CD4-positive, alpha-beta T cell (primary cell): Measurements from ENCODE around the gene ACTR5. TPM values are rescaled to one million over a fixed set of nuclear protein-coding genes. Genes with fewer than 3 reads are reported as not detected.

Experiments
- ATAC-seq: fragments of 200-7000 bp; cut with Tn5 transposase; one replicate; pipeline ENCODE4 v1.10.0; 2022; ENCODE audit warnings: mild to moderate bottlenecking; ENCODE audit not compliant: poor library complexity
- CTCF ChIA-PET: fragments of 350-600 bp; sonication (Branson Sonifier 250); formaldehyde crosslinking; loops from one replicate; lab custom pipeline; 2021; ENCODE audit warnings: antibody characterized with exemption, inconsistent platforms; lab: Charles Lee
- POLR2A ChIA-PET: fragments of 350-600 bp; sonication (Branson Sonifier 250); formaldehyde crosslinking; loops from one replicate; lab custom pipeline; 2021; ENCODE audit warnings: antibody characterized with exemption, inconsistent platforms; lab: Charles Lee
- DNase-seq, 14 experiments: peaks; one replicate each; pipeline ENCODE4 v3.0.0-alpha.2; 2013 to 2020; ENCODE audit warnings: mixed read lengths in 2 of 14
- H3K27ac ChIP-seq, 2 donors: one replicate each; pipeline versions ENCODE4 v1.5.1 to v1.7.0; 2013; ENCODE audit warnings: low read length in 2 of 2, low read depth in 1 of 2, mild to moderate bottlenecking in 1 of 2
- H3K27me3 ChIP-seq, 2 experiments: 1 replicate in 1 of 2; 2 replicates in 1 of 2; pipeline versions ENCODE4 v1.6.1 to v1.7.0; 2013; ENCODE audit warnings: low read length in 2 of 2, control low read depth in 1 of 2, mild to moderate bottlenecking in 1 of 2, moderate library complexity in 1 of 2; ENCODE audit not compliant: insufficient read depth in 2 of 2, control insufficient read depth in 1 of 2
- H3K36me3 ChIP-seq: one replicate; pipeline ENCODE4 v1.6.1; 2013; ENCODE audit warnings: low read length, control low read depth; ENCODE audit not compliant: insufficient read depth
- H3K4me1 ChIP-seq: one replicate; pipeline ENCODE4 v1.6.1; 2013; ENCODE audit warnings: low read length, control low read depth; ENCODE audit not compliant: insufficient read depth
- H3K4me3 ChIP-seq: one replicate; pipeline ENCODE4 v1.5.1; 2013; ENCODE audit warnings: mild to moderate bottlenecking, low read length, moderate library complexity
- H3K9me3 ChIP-seq, 2 experiments: 1 replicate in 1 of 2; 2 replicates in 1 of 2; pipeline versions ENCODE4 v1.6.1 to v1.7.0; 2013; ENCODE audit warnings: low read length in 2 of 2, mild to moderate bottlenecking in 2 of 2, control low read depth in 1 of 2, moderate library complexity in 1 of 2; ENCODE audit not compliant: control insufficient read depth in 1 of 2, insufficient read depth in 1 of 2
- H3K27ac Mint-ChIP-seq: one replicate; pipeline ENCODE4 v1.8.0; 2020; ENCODE audit warnings: mixed read lengths
- H3K27me3 Mint-ChIP-seq: one replicate; pipeline ENCODE4 v1.8.0; 2021; ENCODE audit warnings: mixed read lengths
- H3K36me3 Mint-ChIP-seq: one replicate; pipeline ENCODE4 v1.8.0; 2021; ENCODE audit warnings: low read depth, mixed read lengths
- H3K4me1 Mint-ChIP-seq: one replicate; pipeline ENCODE4 v1.8.0; 2021; ENCODE audit warnings: low read depth, mixed read lengths
- H3K4me3 Mint-ChIP-seq: one replicate; pipeline ENCODE4 v1.8.0; 2020; ENCODE audit warnings: mild to moderate bottlenecking, mixed read lengths
- H3K9me3 Mint-ChIP-seq: one replicate; pipeline ENCODE4 v1.8.0; 2020; ENCODE audit warnings: mixed read lengths
- CTCF ChIP-seq: fragments of 200-600 bp; IDR thresholded peaks from one replicate; pipeline ENCODE4 v1.8.0; 2022; ENCODE audit warnings: antibody characterized with exemption, mild to moderate bottlenecking
- intact Hi-C, 2 experiments: fragments of 100-400 bp; cut with DNase I in 1 of 2; cut with micrococcal nuclease in 1 of 2; formaldehyde crosslinking; loops; one replicate each; pipeline versions ENCODE4 v1.15.1 to v1.9.0; 2023 to 2025; cut with DNase I, micrococcal nuclease
- total RNA-seq, 174 experiments: library from RNA in 2 of 174; stranded (reverse) in 2 of 174; gene quantifications; one replicate each; pipeline ENCODE4 v1.2.3 and lab custom pipeline; 2021 to 2026

The ACTR5 gene
- total RNA-seq, 2 experiments from 2014 or later, result 11.1 to 11.9 TPM

DNA sequence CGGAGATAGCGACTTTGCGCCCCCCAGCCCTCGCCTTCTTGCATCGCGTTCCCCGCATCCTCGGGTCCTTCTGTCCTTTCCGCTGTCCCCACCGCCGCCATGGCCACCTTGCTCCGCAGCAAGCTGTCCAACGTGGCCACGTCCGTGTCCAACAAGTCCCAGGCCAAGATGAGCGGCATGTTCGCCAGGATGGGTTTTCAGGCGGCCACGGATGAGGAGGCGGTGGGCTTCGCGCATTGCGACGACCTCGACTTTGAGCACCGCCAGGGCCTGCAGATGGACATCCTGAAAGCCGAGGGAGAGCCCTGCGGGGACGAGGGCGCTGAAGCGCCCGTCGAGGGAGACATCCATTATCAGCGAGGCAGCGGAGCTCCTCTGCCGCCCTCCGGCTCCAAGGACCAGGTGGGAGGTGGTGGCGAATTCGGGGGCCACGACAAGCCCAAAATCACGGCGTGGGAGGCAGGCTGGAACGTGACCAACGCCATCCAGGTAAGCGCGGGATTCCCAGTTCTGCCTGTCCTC, 23.6 kb upstream of the ACTR5 start:
- ATAC-seq (no peak), DNase-seq (peak in 1 of 14 experiments; percentile 18)
- ChIA-PET POLR2A (no interaction called here), CTCF (no interaction called here)
- Histone ChIP-seq H3K9me3 (peaks cover 0 to 61% of the 10 kb centered on the region in 2 experiments), H3K4me3 (no peak overlapping the region), H3K4me1 (peaks cover 64% of the 10 kb centered on the region), H3K27ac (no peak overlapping the region), H3K27me3 (peaks cover 90 to 94% of the 10 kb centered on the region in 2 experiments), H3K36me3 (no peaks in the 10 kb centered on the region)
- Mint-ChIP-seq H3K4me1 (peaks cover 48% of the 10 kb centered on the region), H3K27me3 (peaks cover 86% of the 10 kb centered on the region), H3K36me3 (no peaks in the 10 kb centered on the region), H3K27ac (no peak overlapping the region), H3K4me3 (no peak overlapping the region), H3K9me3 (no peaks in the 10 kb centered on the region)
- TF ChIP-seq CTCF, result no peak
- intact Hi-C loops, result no loop called here

GRCh38 chr20:38725148-38725901, 22.9 kb upstream of the ACTR5 start:
- H3K4me3 ChIP-seq, result no peak overlapping the region
- no peaks in the 10 kb centered on the region for H3K36me3 ChIP-seq
- peaks cover 88% of the 10 kb centered on the region for H3K27me3 Mint-ChIP-seq
- H3K27ac Mint-ChIP-seq, result peak overlapping the region; percentile 10
- CTCF ChIA-PET, result interaction anchor here (1.1 kb wide), 1 partner anchor 25 kb away, joined by 4 read pairs; no protein-coding TSS in a partner anchor
- no peak for TF ChIP-seq CTCF
- ATAC-seq, result peak; percentile 35
- POLR2A ChIA-PET, result no interaction called here
- peak in 3 of 14 experiments; percentile 3 to 57 (median 49) for DNase-seq
- peaks cover 54% of the 10 kb centered on the region for H3K4me1 Mint-ChIP-seq
- H3K27me3 ChIP-seq, result peaks cover 93 to 94% of the 10 kb centered on the region in 2 experiments
- peaks cover 0 to 67% of the 10 kb centered on the region in 2 experiments for H3K9me3 ChIP-seq
- no peak overlapping the region for H3K27ac ChIP-seq
- H3K4me1 ChIP-seq, result peaks cover 70% of the 10 kb centered on the region
- H3K9me3 Mint-ChIP-seq, result no peaks in the 10 kb centered on the region
- no peaks in the 10 kb centered on the region for H3K36me3 Mint-ChIP-seq
- H3K4me3 Mint-ChIP-seq, result peak overlapping the region; percentile 13
- intact Hi-C loops, result no loop called here

- Histone ChIP-seq H3K4me1 (peaks cover 78% of the 10 kb centered on the region), H3K9me3 (peaks cover 0 to 73% of the 10 kb centered on the region in 2 experiments), H3K27ac (no peak overlapping the region), H3K27me3 (peaks cover 94 to 97% of the 10 kb centered on the region in 2 experiments), H3K4me3 (no peak overlapping the region), H3K36me3 (no peaks in the 10 kb centered on the region)
- H3K36me3 Mint-ChIP-seq, result no peaks in the 10 kb centered on the region
- CTCF ChIA-PET, result interaction anchor here (0.8 to 1.4 kb wide), 3 partner anchors 22 to 26 kb away, joined by 3 to 6 read pairs (median 4); partner anchors contain the start of gene ACTR5
- H3K4me3 Mint-ChIP-seq, result peak overlapping the region; percentile 13
- H3K4me1 Mint-ChIP-seq, result peaks cover 63% of the 10 kb centered on the region
- DNase-seq (peak in 8 of 14 experiments; percentile 24 to 62 (median 30)), ATAC-seq (no peak)
- peak overlapping the region; percentile 10 for H3K27ac Mint-ChIP-seq
- H3K27me3 Mint-ChIP-seq, result peaks cover 88% of the 10 kb centered on the region
- TF ChIP-seq CTCF, result no peak
- intact Hi-C loops, result no loop called here
- H3K9me3 Mint-ChIP-seq, result no peaks in the 10 kb centered on the region
- POLR2A ChIA-PET, result interaction anchor here (1.4 kb wide), 1 partner anchor 22 kb away, joined by 3 read pairs; the partner anchor contains the start of gene ACTR5
These were observed 22.1 kb upstream of the ACTR5 start for GRCh38 chr20:38725931-38726803.
